Lung (tissue), 12 donors: ENCODE measurements around the gene KDM3B. TPM values are rescaled to one million over a fixed set of nuclear protein-coding genes. Genes with fewer than 3 reads are reported as not detected.
A peak's percentile ranks its signal among the peaks of the same experiment; 100 is the strongest.

Source experiments
- ATAC-seq: fragments of 200-7000 bp; cut with Tn5 transposase; one replicate; pipeline ENCODE4 v1.9.1; 2020; ENCODE audit warnings: moderate number of reproducible peaks; ENCODE audit not compliant: insufficient read depth, low FRiP score
- DNase-seq, 3 donors: peaks; one replicate each; pipeline ENCODE4 v3.0.0-alpha.2; 2013 to 2017
- H3K27ac ChIP-seq, 2 donors: one replicate each; pipeline ENCODE4 v1.5.1; 2013; ENCODE audit warnings: mild to moderate bottlenecking in 2 of 2, moderate library complexity in 2 of 2, control low read depth in 1 of 2, inconsistent platforms in 1 of 2, low read depth in 1 of 2, low read length in 1 of 2
- H3K27me3 ChIP-seq, 3 donors: one replicate each; pipeline ENCODE4 v1.5.1; 2013; ENCODE audit warnings: low read length in 2 of 3; ENCODE audit not compliant: control insufficient read depth in 3 of 3, insufficient read depth in 3 of 3
- H3K36me3 ChIP-seq, 4 donors: one replicate each; pipeline ENCODE4 v1.5.1; 2013; ENCODE audit warnings: low read length in 4 of 4, mild to moderate bottlenecking in 1 of 4, moderate library complexity in 1 of 4; ENCODE audit not compliant: control insufficient read depth in 4 of 4, insufficient read depth in 4 of 4
- H3K4me1 ChIP-seq, 5 donors: one replicate each; pipeline ENCODE4 v1.5.1; 2013; ENCODE audit warnings: low read length in 5 of 5, mild to moderate bottlenecking in 2 of 5, moderate library complexity in 1 of 5; ENCODE audit not compliant: control insufficient read depth in 5 of 5, insufficient read depth in 5 of 5
- H3K4me3 ChIP-seq: one replicate; pipeline ENCODE4 v1.5.1; 2013; ENCODE audit warnings: mild to moderate bottlenecking, control low read depth, moderate library complexity
- H3K9ac ChIP-seq, 2 donors: one replicate each; pipeline ENCODE4 v1.5.1; 2013; ENCODE audit warnings: low read length in 2 of 2, control low read depth in 1 of 2; ENCODE audit not compliant: insufficient read depth in 1 of 2
- H3K9me3 ChIP-seq, 4 donors: one replicate each; pipeline ENCODE4 v1.5.1; 2013; ENCODE audit warnings: low read length in 3 of 4, mild to moderate bottlenecking in 1 of 4, moderate library complexity in 1 of 4; ENCODE audit not compliant: control insufficient read depth in 4 of 4, insufficient read depth in 3 of 4
- CTCF ChIP-seq: IDR thresholded peaks from 2 replicates; pipeline ENCODE4 v1.5.1; 2012; ENCODE audit warnings: mild to moderate bottlenecking; ENCODE audit errors: control extremely low read depth, extremely low read depth
- WGBS, 2 donors: extraction: QIAGEN DNeasy Blood & Tissue Kit; methylation state at CpG; one replicate each; pipeline ENCODE4 v1.1.7; 2013; 5-methylcytosine and 5-hydroxymethylcytosine counted together
- polyA plus RNA-seq, 2 donors: library from polyadenylated mRNA; stranded (reverse); fragments of 200-250 nt; gene quantifications; one replicate each; pipeline ENCODE4 v1.2.1, GENCODE V29; 2013
- total RNA-seq, 2 donors: library from RNA; depleted of rRNA in 1 of 2; stranded (reverse); fragments of >200 nt in 1 of 2; gene quantifications; one replicate each; pipeline ENCODE4 v1.2.1, GENCODE V29; 2014 to 2021
- donor health status: control.
- donor health status: control.
- donor health status: Bipolar disorder and iron deficiency.
- donor health status: healthy.
- donor health status: DM: yes; HTN: yes; CAD: no.

KDM3B gene
- total and polyA plus RNA-seq, 4 donors: 17.7 to 92.7 (median 37.5) TPM

GRCh38 chr5:138425079-138425478, 72.6 kb downstream of the KDM3B start:
- 91 to 94% methylated on average over 1 of the region's 1 CpG for WGBS, 2 donors

GRCh38 chr5:138435943-138436342, 83.5 kb downstream of the KDM3B start:
- no peak overlapping the region for H3K9ac ChIP-seq
- H3K36me3 ChIP-seq: peaks cover 25 to 38% (median 27%) of the 10 kb centered on the region in 4 donors
- no peaks in the 10 kb centered on the region for H3K27me3 ChIP-seq
- no peak overlapping the region for H3K4me3 ChIP-seq
- ATAC-seq (no peak), DNase-seq (no peak)
- H3K9me3 ChIP-seq: no peaks in the 10 kb centered on the region
- WGBS, 2 donors: 86 to 88% methylated on average over 5 of the region's 5 CpGs
- H3K4me1 ChIP-seq: peaks cover 0 to 17% (median 0%) of the 10 kb centered on the region in 5 donors
- no peak overlapping the region for H3K27ac ChIP-seq
- no peak for TF ChIP-seq CTCF

More at GRCh38 chr5:138425079-138425478, 72.6 kb downstream of the KDM3B start:
- Histone ChIP-seq H3K4me1 (no peaks in the 10 kb centered on the region), H3K27me3 (no peaks in the 10 kb centered on the region), H3K9me3 (no peaks in the 10 kb centered on the region), H3K9ac (no peak overlapping the region), H3K4me3 (no peak overlapping the region), H3K36me3 (peaks cover 37 to 67% (median 51%) of the 10 kb centered on the region in 4 donors), H3K27ac (no peak overlapping the region)
- ATAC-seq (no peak), DNase-seq (no peak)
- TF ChIP-seq CTCF: no peak

GRCh38 chr5:138438003-138438723, 85.7 kb downstream of the KDM3B start:
- Histone ChIP-seq H3K36me3 (peaks cover 11 to 27% (median 16%) of the 10 kb centered on the region in 4 donors), H3K27ac (no peak overlapping the region), H3K9ac (peak overlapping the region in 1 of 2 donors; percentile 23), H3K9me3 (no peaks in the 10 kb centered on the region), H3K27me3 (no peaks in the 10 kb centered on the region), H3K4me3 (peak overlapping the region; percentile 20), H3K4me1 (peaks cover 0 to 17% (median 0%) of the 10 kb centered on the region in 5 donors)
- DNase-seq (no peak), ATAC-seq (no peak)
- TF ChIP-seq CTCF: no peak
- WGBS, 2 donors: 79 to 80% methylated on average over 11 of the region's 11 CpGs
